Activated T-cell treated with anti-CD3 and anti-CD28 coated beads, Interleukin-2, amount 50 U/mL, for 4 hours (primary cell): Measurements from ENCODE around the gene UNC79. TPM values are rescaled to one million over a fixed set of nuclear protein-coding genes. Genes with fewer than 3 reads are reported as not detected.

Experiments used
- ATAC-seq, 2 donors: fragments of 200-7000 bp; cut with Tn5 transposase; one replicate each; pipeline ENCODE4 v1.10.0; 2021
- DNase-seq: peaks from one replicate; pipeline ENCODE4 v3.0.0-alpha.2; 2020
- H3K27me3 Mint-ChIP-seq: one replicate; pipeline ENCODE4 v1.8.0; 2021; ENCODE audit warnings: low read depth, mixed read lengths
- H3K36me3 Mint-ChIP-seq: one replicate; pipeline ENCODE4 v1.8.0; 2022; ENCODE audit warnings: mixed read lengths; ENCODE audit not compliant: insufficient read depth
- H3K4me1 Mint-ChIP-seq: one replicate; pipeline ENCODE4 v1.8.0; 2021; ENCODE audit warnings: low read depth, mixed read lengths
- H3K4me3 Mint-ChIP-seq: one replicate; pipeline ENCODE4 v1.8.0; 2021; ENCODE audit warnings: mild to moderate bottlenecking, moderate library complexity, mixed read lengths
- H3K9me3 Mint-ChIP-seq: one replicate; pipeline ENCODE4 v1.8.0; 2021; ENCODE audit warnings: mixed read lengths
- total RNA-seq, 3 donors: library from RNA; stranded (reverse); gene quantifications; one replicate each; pipeline ENCODE4 v1.2.1, GENCODE V29; 2021

The UNC79 gene
- total RNA-seq, 3 donors from 2014 or later: not detected

- ATAC-seq (no peak), DNase-seq (no peak)
- Mint-ChIP-seq H3K27me3 (peaks cover 2% of the 10 kb centered on the region), H3K4me1 (no peaks in the 10 kb centered on the region), H3K4me3 (no peak overlapping the region), H3K9me3 (no peaks in the 10 kb centered on the region), H3K36me3 (no peaks in the 10 kb centered on the region)
These were observed 318.3 kb downstream of the UNC79 start for GRCh38 chr14:93749076-93749420.

- DNase-seq (no peak), ATAC-seq (no peak)
- no peaks in the 10 kb centered on the region for H3K27me3 Mint-ChIP-seq
- no peaks in the 10 kb centered on the region for H3K36me3 Mint-ChIP-seq
- H3K4me1 Mint-ChIP-seq: no peaks in the 10 kb centered on the region
- H3K9me3 Mint-ChIP-seq: no peaks in the 10 kb centered on the region
- no peak overlapping the region for H3K4me3 Mint-ChIP-seq
These were observed 321.4 kb downstream of the UNC79 start for GRCh38 chr14:93751946-93752655.

DNA sequence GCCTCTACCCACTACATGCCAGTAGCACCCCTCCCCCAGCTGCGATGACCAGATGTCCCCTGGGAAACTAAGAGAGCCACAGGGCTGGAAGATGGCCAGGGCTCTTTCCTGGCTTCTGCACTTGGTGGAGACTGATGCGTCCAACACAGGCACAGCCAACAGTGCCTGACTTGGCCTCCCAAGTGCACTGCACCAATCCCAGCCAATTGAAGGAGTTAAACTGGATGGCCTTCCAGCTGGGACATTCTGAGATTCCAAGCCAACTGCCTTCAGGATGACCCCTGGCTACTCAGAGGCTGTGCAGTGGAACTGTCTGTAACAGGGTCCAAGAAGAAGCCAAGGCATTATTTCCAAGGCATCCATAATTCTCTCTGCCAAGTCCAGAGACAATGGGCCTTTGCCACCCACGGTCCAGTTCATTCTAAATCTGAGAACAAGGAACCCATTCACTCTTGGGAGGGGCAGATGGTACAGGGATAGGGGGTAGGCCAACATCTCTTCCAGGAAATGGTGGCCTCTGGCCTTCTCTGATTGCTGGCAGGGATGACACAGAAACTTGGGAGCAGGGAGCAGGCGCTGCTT is 322.3 kb downstream of the UNC79 start:
- Mint-ChIP-seq H3K36me3 (no peaks in the 10 kb centered on the region), H3K9me3 (no peaks in the 10 kb centered on the region), H3K4me3 (no peak overlapping the region), H3K27me3 (peaks cover 3% of the 10 kb centered on the region), H3K4me1 (no peaks in the 10 kb centered on the region)
- ATAC-seq (no peak), DNase-seq (no peak)

DNA sequence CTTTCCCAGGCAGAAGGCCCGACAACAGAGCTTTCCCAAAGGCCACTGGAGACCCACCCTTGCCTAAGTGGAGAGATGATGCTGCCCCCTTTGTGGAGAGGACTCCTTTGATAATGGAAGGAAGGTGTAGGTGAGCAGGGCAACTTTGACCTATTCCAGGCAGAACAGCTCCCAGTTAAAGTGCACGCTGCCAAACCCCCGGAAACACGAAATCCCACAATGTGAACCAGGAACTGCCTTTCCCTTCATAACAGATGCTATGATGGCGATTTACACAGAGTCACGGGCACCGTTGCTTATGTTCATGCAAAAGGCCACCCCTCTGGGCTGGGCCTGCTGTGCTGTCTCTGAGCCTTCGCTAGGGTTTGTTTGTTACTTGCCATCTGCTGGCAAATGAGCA is 322.9 kb downstream of the UNC79 start:
- ATAC-seq (no peak), DNase-seq (no peak)
- Mint-ChIP-seq H3K4me3 (no peak overlapping the region), H3K4me1 (no peaks in the 10 kb centered on the region), H3K9me3 (no peaks in the 10 kb centered on the region), H3K27me3 (peaks cover 3% of the 10 kb centered on the region), H3K36me3 (no peaks in the 10 kb centered on the region)

- Mint-ChIP-seq H3K36me3 (no peaks in the 10 kb centered on the region), H3K4me3 (no peak overlapping the region), H3K4me1 (no peaks in the 10 kb centered on the region), H3K9me3 (no peaks in the 10 kb centered on the region), H3K27me3 (peaks cover 3% of the 10 kb centered on the region)
- no peak for ATAC-seq
- no peak for DNase-seq
These were observed 326.5 kb downstream of the UNC79 start for GRCh38 chr14:93757206-93757605.

Other genes with a start within 250 kb of the UNC79 start
- gene MOAP1, start 246.0 kb upstream of the UNC79 start, total RNA-seq: 10 to 100 TPM; 15.9 to 19.3 (median 16.8) TPM
- gene LYSET, start 245.6 kb upstream of the UNC79 start, total RNA-seq: 10 to 100 TPM; 20.0 to 21.0 (median 20.7) TPM
- 10 to 100 TPM; 16.0 to 17.7 (median 16.9) TPM for gene GON7, start 223.9 kb upstream of the UNC79 start, total RNA-seq
- gene UBR7, start 223.7 kb upstream of the UNC79 start, total RNA-seq: 10 to 100 TPM; 25.4 to 30.2 (median 27.0) TPM
- gene BTBD7, start 97.9 kb upstream of the UNC79 start, total RNA-seq: 10 to 100 TPM; 14.9 to 20.3 (median 17.8) TPM
- not detected for gene COX8C, start 83.8 kb upstream of the UNC79 start, total RNA-seq